ENCODE measurements around the gene TANK.
"Not testable (repeated sequence)": the region's sequence is repeated elsewhere in the genome, so short reads cannot be mapped to it uniquely, and the experiment has no call there.

Gene TANK

GRCh38 chr2:161273038-161273760 lies 113.0 kb downstream of the TANK start:
- peak; percentile 83 for TF ChIP-seq CTCF (conservative IDR thresholded peaks at IDR 0.05)
- TF ChIP-seq ZFX (IDR thresholded peaks at IDR 0.05) = no peak
- H3K27ac ChIP-seq = no peak overlapping the region

GRCh38 chr2:161278564-161279229 lies 118.5 kb downstream of the TANK start:
- H3K27ac ChIP-seq = not testable (repeated sequence)

GRCh38 chr2:161279230-161279815 lies 119.1 kb downstream of the TANK start:
- H3K27ac ChIP-seq = not testable (repeated sequence)

GRCh38 chr2:161280906-161281323 lies 120.7 kb downstream of the TANK start:
- not testable (repeated sequence) for H3K27ac ChIP-seq
- TF ChIP-seq CTCF (conservative IDR thresholded peaks at IDR 0.05) = peak; percentile 48

- H3K27ac ChIP-seq = not testable (repeated sequence)
These were observed 121.5 kb downstream of the TANK start for GRCh38 chr2:161281615-161282310.

- H3K27ac ChIP-seq = not testable (repeated sequence)
These were observed 122.0 kb downstream of the TANK start for GRCh38 chr2:161282311-161282644.

GRCh38 chr2:161283926-161284325 lies 123.7 kb downstream of the TANK start:
- no peak for TF ChIP-seq ZFX (IDR thresholded peaks at IDR 0.05)
- TF ChIP-seq CTCF (conservative IDR thresholded peaks at IDR 0.05) = no peak
- no peak overlapping the region for H3K27ac ChIP-seq

Data from C4-2B (cell line).